Breast epithelium (tissue), 4 donors: ENCODE data around the gene TTC28. TPM values are rescaled to one million over a fixed set of nuclear protein-coding genes. Genes with fewer than 3 reads are reported as not detected.

Source experiments
- DNase-seq, 2 donors: peaks; one replicate each; pipeline ENCODE4 v3.0.0-alpha.2; 2019; ENCODE audit warnings: low spot score in 2 of 2
- H3K27ac ChIP-seq, 2 donors: fragments of 200-600 bp; sonication (generic) in 1 of 2; one replicate each; pipeline ENCODE4 v1.5.1; 2016 to 2019; ENCODE audit warnings: mild to moderate bottlenecking in 1 of 2
- H3K27me3 ChIP-seq, 2 donors: fragments of 200-600 bp; sonication (generic) in 1 of 2; one replicate each; pipeline versions ENCODE4 v1.5.1 to v1.6.0; 2017 to 2019; ENCODE audit warnings: control low read depth in 1 of 2, mild to moderate bottlenecking in 1 of 2
- H3K36me3 ChIP-seq: fragments of 200-600 bp; one replicate; pipeline ENCODE4 v1.5.1; 2019
- H3K4me1 ChIP-seq, 2 donors: fragments of 200-600 bp; sonication (generic); one replicate each; pipeline ENCODE4 v1.5.1; 2016 to 2019; ENCODE audit warnings: control low read depth in 1 of 2
- H3K4me3 ChIP-seq, 3 donors: fragments of 200-600 bp; sonication (generic); 1 replicate in 2 of 3; 2 replicates in 1 of 3; pipeline ENCODE4 v1.5.1; 2016 to 2019; ENCODE audit warnings: mild to moderate bottlenecking in 3 of 3, moderate library complexity in 2 of 3
- H3K9me3 ChIP-seq, 2 donors: fragments of 200-600 bp; sonication (generic) in 1 of 2; one replicate each; pipeline ENCODE4 v1.5.1; 2016 to 2019; ENCODE audit warnings: control low read depth in 1 of 2
- CTCF ChIP-seq, 3 donors: fragments of 450-650 bp; IDR thresholded peaks; one replicate each; pipeline ENCODE4 v1.5.1; 2016 to 2017; ENCODE audit warnings: antibody characterized with exemption in 3 of 3, mild to moderate bottlenecking in 3 of 3, moderate library complexity in 3 of 3
- POLR2A ChIP-seq: fragments of 450-650 bp; IDR thresholded peaks from one replicate; pipeline ENCODE4 v1.6.1; 2016; ENCODE audit warnings: antibody characterized with exemption, mild to moderate bottlenecking, moderate library complexity
- POLR2AphosphoS5 ChIP-seq, 3 donors: sonication (generic); formaldehyde crosslinking; IDR thresholded peaks; one replicate each; pipeline ENCODE4 v1.6.1; 2017; ENCODE audit warnings: antibody characterized with exemption in 3 of 3
- intact Hi-C: fragments of 100-400 bp; cut with DNase I; formaldehyde crosslinking; loops from one replicate; pipeline ENCODE4 v1.15.1; 2023; ENCODE audit warnings: low total_unique reads
- total RNA-seq, 3 donors: library from RNA; depleted of rRNA; stranded (reverse); fragments of >200 nt; gene quantifications; one replicate each; pipeline ENCODE4 v1.1.0, GENCODE V29; 2016

The TTC28 gene
- total RNA-seq, 3 donors from 2014 or later, result 33.5 to 43.3 (median 40.2) TPM

GRCh38 chr22:28017859-28018258 is 661.8 kb downstream of the TTC28 start:
- Histone ChIP-seq H3K4me3 (no peak overlapping the region), H3K4me1 (no peaks in the 10 kb centered on the region), H3K27me3 (no peaks in the 10 kb centered on the region), H3K36me3 (no peaks in the 10 kb centered on the region), H3K27ac (no peak overlapping the region), H3K9me3 (no peaks in the 10 kb centered on the region)
- TF ChIP-seq CTCF (IDR thresholded peaks at IDR 0.05), result no peak
- no peak for TF ChIP-seq POLR2A
- TF ChIP-seq POLR2AphosphoS5 (IDR thresholded peaks at IDR 0.05), result no peak
- intact Hi-C loops, result no loop called here
- DNase-seq, result peak in 1 of 2 donors; percentile 38

GRCh38 chr22:28017558-28017820 is 662.2 kb downstream of the TTC28 start:
- H3K27ac ChIP-seq, result no peak overlapping the region
- no peaks in the 10 kb centered on the region for H3K9me3 ChIP-seq
- peak in 1 of 2 donors; percentile 42 for DNase-seq
- H3K4me3 ChIP-seq, result no peak overlapping the region
- TF ChIP-seq POLR2A (no peak), CTCF (IDR thresholded peaks at IDR 0.05) (no peak), POLR2AphosphoS5 (IDR thresholded peaks at IDR 0.05) (no peak)
- no peaks in the 10 kb centered on the region for H3K4me1 ChIP-seq
- H3K27me3 ChIP-seq, result no peaks in the 10 kb centered on the region
- no peaks in the 10 kb centered on the region for H3K36me3 ChIP-seq
- intact Hi-C loops, result no loop called here

GRCh38 chr22:28016781-28017557 is 662.7 kb downstream of the TTC28 start:
- Histone ChIP-seq H3K9me3 (no peaks in the 10 kb centered on the region), H3K4me3 (no peak overlapping the region)

GRCh38 chr22:28015676-28016601 is 663.7 kb downstream of the TTC28 start:
- intact Hi-C loops, result no loop called here
- no peaks in the 10 kb centered on the region for H3K36me3 ChIP-seq
- peak in 1 of 2 donors; percentile 27 for DNase-seq
- no peak overlapping the region for H3K27ac ChIP-seq
- H3K4me1 ChIP-seq, result no peaks in the 10 kb centered on the region
- H3K27me3 ChIP-seq, result no peaks in the 10 kb centered on the region
- no peaks in the 10 kb centered on the region for H3K9me3 ChIP-seq
- TF ChIP-seq POLR2AphosphoS5 (IDR thresholded peaks at IDR 0.05) (no peak), POLR2A (no peak), CTCF (IDR thresholded peaks at IDR 0.05) (no peak)
- H3K4me3 ChIP-seq, result no peak overlapping the region

More at GRCh38 chr22:28016781-28017557, 662.7 kb downstream of the TTC28 start:
- H3K27me3 ChIP-seq, result no peaks in the 10 kb centered on the region
- peak in 1 of 2 donors; percentile 25 for DNase-seq
- intact Hi-C loops, result no loop called here
- no peak for TF ChIP-seq POLR2A
- no peaks in the 10 kb centered on the region for H3K4me1 ChIP-seq
- no peak overlapping the region for H3K27ac ChIP-seq
- H3K36me3 ChIP-seq, result no peaks in the 10 kb centered on the region

- H3K4me1 ChIP-seq, result no peaks in the 10 kb centered on the region
These were observed 664.6 kb downstream of the TTC28 start for GRCh38 chr22:28015046-28015425.

More at GRCh38 chr22:28015046-28015425, 664.6 kb downstream of the TTC28 start:
- H3K27ac ChIP-seq, result no peak overlapping the region
- no peak for TF ChIP-seq CTCF (IDR thresholded peaks at IDR 0.05)
- TF ChIP-seq POLR2A, result no peak
- no peak for TF ChIP-seq POLR2AphosphoS5 (IDR thresholded peaks at IDR 0.05)
- DNase-seq, result peak in 1 of 2 donors; percentile 22
- H3K27me3 ChIP-seq, result no peaks in the 10 kb centered on the region
- no peak overlapping the region for H3K4me3 ChIP-seq
- no peaks in the 10 kb centered on the region for H3K9me3 ChIP-seq
- intact Hi-C loops, result no loop called here
- H3K36me3 ChIP-seq, result no peaks in the 10 kb centered on the region
